ENCODE results near the gene AREG. TPM values are rescaled to one million over a fixed set of nuclear protein-coding genes. Genes with fewer than 3 reads are reported as not detected.

The AREG gene
- total and polyA plus RNA-seq, 12 donors = 0.77 to 22.9 (median 4.3) TPM; not detected in 2

- TF ChIP-seq, protein P1, sequence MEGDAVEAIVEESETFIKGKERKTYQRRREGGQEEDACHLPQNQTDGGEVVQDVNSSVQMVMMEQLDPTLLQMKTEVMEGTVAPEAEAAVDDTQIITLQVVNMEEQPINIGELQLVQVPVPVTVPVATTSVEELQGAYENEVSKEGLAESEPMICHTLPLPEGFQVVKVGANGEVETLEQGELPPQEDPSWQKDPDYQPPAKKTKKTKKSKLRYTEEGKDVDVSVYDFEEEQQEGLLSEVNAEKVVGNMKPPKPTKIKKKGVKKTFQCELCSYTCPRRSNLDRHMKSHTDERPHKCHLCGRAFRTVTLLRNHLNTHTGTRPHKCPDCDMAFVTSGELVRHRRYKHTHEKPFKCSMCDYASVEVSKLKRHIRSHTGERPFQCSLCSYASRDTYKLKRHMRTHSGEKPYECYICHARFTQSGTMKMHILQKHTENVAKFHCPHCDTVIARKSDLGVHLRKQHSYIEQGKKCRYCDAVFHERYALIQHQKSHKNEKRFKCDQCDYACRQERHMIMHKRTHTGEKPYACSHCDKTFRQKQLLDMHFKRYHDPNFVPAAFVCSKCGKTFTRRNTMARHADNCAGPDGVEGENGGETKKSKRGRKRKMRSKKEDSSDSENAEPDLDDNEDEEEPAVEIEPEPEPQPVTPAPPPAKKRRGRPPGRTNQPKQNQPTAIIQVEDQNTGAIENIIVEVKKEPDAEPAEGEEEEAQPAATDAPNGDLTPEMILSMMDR (IDR thresholded peaks at IDR 0.05) = no peak
- 91 to 93% methylated on average over 1 of the region's 1 CpG for WGBS, 2 donors
- no peak for ATAC-seq
Measured at GRCh38 chr4:74501579-74501978, 56.6 kb downstream of the AREG start.

DNA sequence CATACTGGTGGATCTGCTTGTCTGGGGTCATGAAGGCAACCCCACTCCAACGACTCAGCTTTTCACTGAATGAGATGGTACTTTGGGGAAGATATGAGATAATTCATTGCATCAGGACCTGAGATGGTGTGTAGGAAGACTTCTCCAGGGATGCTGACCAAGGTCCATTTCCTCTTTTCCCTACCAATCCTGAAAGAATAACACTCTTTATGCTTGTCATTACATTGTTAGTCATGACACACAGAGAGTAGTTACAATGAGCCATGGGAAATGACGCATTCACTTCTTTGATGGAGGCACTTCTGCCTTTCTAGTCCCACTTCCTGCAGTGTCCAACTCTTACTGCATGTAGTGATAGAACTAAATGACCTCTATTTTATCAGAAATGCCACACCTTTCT lies 58.6 kb downstream of the AREG start:
- no peaks in the 10 kb centered on the region for H3K36me3 ChIP-seq
- peaks cover 0 to 12% (median 0%) of the 10 kb centered on the region in 9 donors for H3K4me1 ChIP-seq
- intact Hi-C loops (cut with DNase I) = no loop called here
- ATAC-seq = no peak
- H3K27ac ChIP-seq = no peak overlapping the region
- TF ChIP-seq, protein P1 (IDR thresholded peaks at IDR 0.05) = no peak
- no peak overlapping the region for H3K4me3 ChIP-seq
- no peak for DNase-seq
- H3K27me3 ChIP-seq = no peaks in the 10 kb centered on the region
- 84 to 85% methylated on average over 2 of the region's 2 CpGs for WGBS, 2 donors
- peaks cover 0 to 25% (median 0%) of the 10 kb centered on the region in 11 donors for H3K9me3 ChIP-seq

More at GRCh38 chr4:74501579-74501978, 56.6 kb downstream of the AREG start:
- peaks cover 0 to 17% (median 0%) of the 10 kb centered on the region in 11 donors for H3K9me3 ChIP-seq
- H3K36me3 ChIP-seq = no peaks in the 10 kb centered on the region
- H3K27ac ChIP-seq = no peak overlapping the region
- no peak overlapping the region for H3K4me3 ChIP-seq
- peaks cover 0 to 12% (median 0%) of the 10 kb centered on the region in 9 donors for H3K4me1 ChIP-seq
- intact Hi-C loops (cut with DNase I) = no loop called here
- no peak for DNase-seq
- no peaks in the 10 kb centered on the region for H3K27me3 ChIP-seq

- Histone ChIP-seq H3K36me3 (no peaks in the 10 kb centered on the region), H3K4me3 (no peak overlapping the region), H3K27ac (no peak overlapping the region), H3K27me3 (no peaks in the 10 kb centered on the region), H3K9me3 (peaks cover 0 to 18% (median 0%) of the 10 kb centered on the region in 11 donors), H3K4me1 (peaks cover 0 to 12% (median 0%) of the 10 kb centered on the region in 9 donors)
- intact Hi-C loops (cut with DNase I) = no loop called here
- TF ChIP-seq, protein P1 (IDR thresholded peaks at IDR 0.05) = no peak
- 28 to 65% methylated on average over 1 of the region's 1 CpG for WGBS, 2 donors
- DNase-seq = no peak
- ATAC-seq = no peak
Measured at GRCh38 chr4:74504212-74504611, 59.3 kb downstream of the AREG start.

Other genes with a start within 250 kb of the AREG start
- 1 to 10 TPM in 1 of 10 donors, under 1 TPM in 1, not detected in 8; 0.66 to 8.4 TPM for gene EPGN, start 136.7 kb upstream of the AREG start, total RNA-seq
- under 1 TPM in 1 of 2 donors, not detected in 1; 0.03 TPM for gene EPGN, start 136.7 kb upstream of the AREG start, polyA plus RNA-seq
- 1 to 10 TPM in 1 of 10 donors, under 1 TPM in 7, not detected in 2; 0.06 to 4.0 (median 0.21) TPM for gene EREG, start 80.0 kb upstream of the AREG start, total RNA-seq
- under 1 TPM; 0.07 to 0.20 TPM for gene EREG, start 80.0 kb upstream of the AREG start, polyA plus RNA-seq

Measured in heart right ventricle (tissue), 16 donors.